GM12892 (cell line): ENCODE measurements around the gene MMADHC.

Source experiments
- DNase-seq: peaks from one replicate; pipeline ENCODE4 v3.0.0; 2011; ENCODE audit not compliant: insufficient read length
- FAIRE-seq: peaks from 2 replicates; lab custom pipeline; 2011; peaks lifted over from hg19 to GRCh38; lab: Jason Lieb, UNC
- POLR2A ChIP-seq: IDR thresholded peaks from 2 replicates; pipeline ENCODE4 v1.6.1; 2011; ENCODE audit warnings: low read depth, low read length, control low read depth
- POLR2AphosphoS5 ChIP-seq: IDR thresholded peaks from 2 replicates; pipeline ENCODE4 v1.6.1; 2011; ENCODE audit warnings: low read depth, low read length, control low read depth
- TAF1 ChIP-seq: IDR thresholded peaks from 2 replicates; pipeline ENCODE4 v1.6.1; 2011; ENCODE audit warnings: low read depth, mild to moderate bottlenecking, control low read depth, low read length, borderline replicate concordance

The MMADHC gene

DNA sequence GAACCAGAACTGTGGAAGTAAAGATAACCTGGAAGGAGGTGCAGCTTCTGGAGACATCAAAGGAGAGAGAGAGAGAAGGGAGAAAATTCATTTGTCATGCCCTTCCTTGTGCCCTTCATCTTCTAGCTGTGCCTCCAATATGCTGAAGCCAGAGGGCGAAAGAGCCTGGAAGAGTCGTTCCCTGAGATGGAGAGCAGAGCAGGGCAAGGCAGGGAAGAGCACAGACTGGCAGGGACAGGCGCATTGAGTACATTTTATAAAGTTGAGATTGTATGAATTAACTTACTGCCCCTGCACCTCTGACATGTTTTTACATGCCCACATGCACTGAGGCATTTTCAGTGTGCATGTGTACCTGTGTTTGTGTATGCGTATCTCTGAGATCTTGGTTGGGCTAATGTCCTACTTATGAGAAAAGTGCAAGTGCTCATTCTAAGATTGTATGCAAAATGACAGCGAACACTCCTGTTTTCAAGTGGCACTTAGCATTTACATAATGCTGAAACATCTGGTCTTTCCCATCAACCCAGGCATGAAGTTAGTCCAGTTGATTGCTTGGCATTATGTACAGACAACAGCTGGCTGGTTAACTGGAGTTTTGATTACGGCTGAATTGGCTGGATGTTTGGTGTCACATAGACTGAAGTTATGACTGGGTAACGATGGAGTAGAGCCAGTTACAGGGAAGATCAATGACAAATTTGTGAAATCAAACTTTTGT, 23.7 kb upstream of the MMADHC start:
- no peak for DNase-seq
- FAIRE-seq, result no peak
- TF ChIP-seq POLR2A, result no peak
- no peak for TF ChIP-seq TAF1
- no peak for TF ChIP-seq POLR2AphosphoS5

DNA sequence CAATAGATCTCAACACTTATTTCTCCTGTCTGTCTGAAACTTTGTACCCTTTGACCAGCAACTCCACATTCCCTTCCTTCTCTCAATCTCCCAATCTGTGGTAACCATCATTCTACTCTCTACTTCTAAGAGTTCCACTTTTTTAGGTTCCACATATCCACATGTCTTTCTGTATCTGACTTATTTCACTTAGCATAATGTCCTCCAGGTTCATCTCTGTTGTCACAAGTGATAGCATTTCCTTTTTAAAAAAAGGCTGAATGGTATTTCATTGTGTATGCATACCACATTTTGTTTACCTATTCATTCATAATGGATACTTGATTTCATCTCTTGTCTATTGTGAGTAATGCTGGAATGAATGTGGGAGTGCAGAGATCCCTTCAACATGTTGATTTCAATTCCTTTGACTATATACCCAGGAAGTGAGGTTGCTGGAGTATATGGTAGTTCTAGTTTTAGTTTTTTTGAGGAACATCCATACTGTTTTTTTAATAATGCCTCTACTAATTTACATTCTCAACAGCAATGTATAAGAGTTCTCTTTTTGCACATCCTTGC, 18.8 kb upstream of the MMADHC start:
- no peak for FAIRE-seq

DNA sequence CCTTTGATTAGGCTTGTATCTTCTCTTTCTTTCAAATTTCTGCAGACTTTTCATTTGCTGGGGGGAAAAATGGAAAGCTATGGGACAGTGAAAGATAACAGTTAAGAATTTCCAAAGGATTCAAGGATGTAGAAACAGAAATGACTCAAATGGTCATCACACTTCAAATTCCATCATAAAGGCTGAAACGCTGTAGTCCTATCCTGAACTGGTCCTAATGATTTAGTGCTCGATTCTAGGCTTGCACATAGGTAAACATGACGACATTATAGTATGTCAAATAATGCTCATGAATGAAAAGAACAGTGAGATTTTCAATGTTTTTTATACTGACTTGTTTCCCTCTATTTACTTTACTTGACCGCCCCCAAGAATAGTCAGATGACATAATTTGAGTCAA, 15.7 kb upstream of the MMADHC start:
- DNase-seq (no peak), FAIRE-seq (no peak)
- TF ChIP-seq POLR2AphosphoS5 (no peak), TAF1 (no peak), POLR2A (no peak)

More for the DNA sequence above, 18.8 kb upstream of the MMADHC start:
- DNase-seq, result no peak
- TF ChIP-seq TAF1 (no peak), POLR2AphosphoS5 (no peak), POLR2A (no peak)

DNA sequence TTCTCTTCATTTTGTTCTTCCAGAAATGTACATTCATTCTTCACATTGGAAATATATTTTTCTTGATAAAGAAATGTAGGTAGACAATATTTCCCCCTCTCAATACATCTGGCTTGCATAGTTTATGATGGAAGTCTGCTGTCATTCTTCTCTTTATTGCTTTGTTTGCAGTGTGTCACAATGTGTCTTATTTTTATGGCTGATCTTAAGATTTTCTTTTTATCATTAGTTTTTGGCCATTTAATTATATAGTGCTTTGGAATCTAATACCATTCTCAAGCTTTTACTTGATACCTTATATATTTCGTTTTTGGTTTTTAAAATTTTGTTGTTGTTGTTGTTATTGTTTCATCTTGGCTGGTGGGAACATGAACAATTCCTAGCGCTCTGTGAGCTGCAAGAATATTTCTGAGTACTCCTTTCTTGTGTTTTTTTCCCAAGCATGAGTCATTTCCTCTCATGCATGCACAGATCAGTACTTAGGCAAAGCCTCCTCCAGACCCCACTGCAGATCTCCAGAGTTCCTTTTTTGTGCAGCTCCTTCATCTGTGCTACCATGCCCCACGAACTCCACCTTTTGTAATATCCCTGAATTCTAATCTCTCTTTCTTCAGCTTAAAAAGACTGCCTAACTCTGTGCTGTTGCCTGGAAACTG, 13.7 kb upstream of the MMADHC start:
- no peak for FAIRE-seq
- no peak for DNase-seq
- TF ChIP-seq POLR2AphosphoS5 (no peak), POLR2A (no peak), TAF1 (no peak)

DNA sequence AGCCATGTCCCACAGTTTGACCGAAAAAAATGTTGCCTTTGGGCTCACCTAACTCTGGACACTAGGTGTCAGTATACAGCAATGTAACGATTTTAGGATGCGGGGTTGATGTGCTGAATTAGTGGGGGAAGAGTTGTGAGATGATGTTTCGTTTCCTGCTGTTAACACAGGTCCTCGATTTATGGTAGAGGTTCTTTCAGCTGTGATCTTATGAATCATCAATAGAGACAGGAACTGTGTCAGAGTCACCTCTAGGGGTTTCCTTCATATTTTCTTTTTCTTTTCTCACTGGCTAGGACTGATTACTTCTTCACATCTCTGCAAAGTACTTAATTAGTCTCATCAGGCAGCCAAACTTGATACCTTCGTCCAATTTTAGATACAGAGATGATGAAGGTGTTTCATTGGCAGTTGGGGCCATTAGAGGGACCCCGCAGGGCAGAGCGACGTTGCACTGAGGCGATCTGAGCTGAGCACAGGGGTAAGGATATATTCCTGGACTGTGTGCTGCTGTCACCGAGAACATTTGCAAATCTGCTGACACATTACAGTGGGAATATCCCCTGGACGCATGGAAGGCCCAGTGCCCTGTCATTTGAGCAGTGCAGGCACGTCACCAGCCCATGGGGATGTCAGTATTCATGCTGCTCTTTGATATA, 10.2 kb upstream of the MMADHC start:
- FAIRE-seq (peak; percentile 97), DNase-seq (no peak)
- no peak for TF ChIP-seq POLR2A

DNA sequence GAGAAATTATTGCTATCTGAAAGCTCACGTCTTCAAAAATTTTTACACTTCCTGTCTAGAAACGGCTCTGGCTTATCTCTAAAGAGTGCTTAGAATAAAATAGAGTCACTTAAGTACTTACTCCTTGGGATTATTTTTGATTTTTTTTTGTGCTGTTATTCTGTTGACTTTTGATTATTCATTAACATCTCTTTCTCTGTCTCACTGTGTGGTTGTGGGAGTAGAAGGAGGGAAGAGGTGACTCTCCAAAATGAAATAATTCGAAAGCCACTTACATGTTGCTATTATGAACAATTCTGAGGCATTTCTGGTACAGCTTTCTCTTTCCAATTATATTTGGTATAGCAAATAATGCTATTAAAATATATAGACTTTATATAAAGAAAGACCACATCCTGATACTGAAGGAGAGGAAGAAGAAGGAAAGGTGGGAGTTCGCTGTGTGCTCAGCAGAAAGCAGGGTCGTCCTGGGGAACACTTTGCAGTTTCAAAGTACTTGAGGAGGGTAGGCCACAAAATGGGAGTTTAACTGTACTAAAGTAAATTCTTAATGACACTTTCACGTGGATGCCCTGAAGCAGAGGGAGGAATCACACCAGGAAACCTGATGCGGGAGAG, 9.6 kb upstream of the MMADHC start:
- DNase-seq (no peak), FAIRE-seq (no peak)
- TF ChIP-seq POLR2A (no peak), TAF1 (no peak), POLR2AphosphoS5 (no peak)

DNA sequence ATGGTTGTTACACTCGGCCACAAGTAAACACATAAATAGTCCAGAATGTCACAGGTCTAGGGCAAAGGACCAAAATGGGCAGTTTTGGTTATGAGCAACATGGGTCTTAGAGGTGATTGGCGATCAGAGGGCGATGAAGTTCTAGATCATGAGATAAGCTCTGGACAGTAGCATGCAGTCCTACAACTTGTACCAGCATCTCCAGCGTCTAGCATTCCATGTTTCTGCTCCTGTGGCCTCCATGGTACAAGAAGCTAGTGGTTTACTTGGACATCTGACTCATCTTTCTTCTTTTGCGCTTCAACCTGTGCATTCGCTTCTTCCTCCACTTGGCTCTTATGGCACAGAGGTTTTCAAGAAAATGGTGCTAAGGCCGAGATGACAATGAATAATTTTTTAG, 8.9 kb upstream of the MMADHC start:
- TF ChIP-seq POLR2A (no peak), POLR2AphosphoS5 (no peak), TAF1 (no peak)
- DNase-seq (no peak), FAIRE-seq (no peak)

DNA sequence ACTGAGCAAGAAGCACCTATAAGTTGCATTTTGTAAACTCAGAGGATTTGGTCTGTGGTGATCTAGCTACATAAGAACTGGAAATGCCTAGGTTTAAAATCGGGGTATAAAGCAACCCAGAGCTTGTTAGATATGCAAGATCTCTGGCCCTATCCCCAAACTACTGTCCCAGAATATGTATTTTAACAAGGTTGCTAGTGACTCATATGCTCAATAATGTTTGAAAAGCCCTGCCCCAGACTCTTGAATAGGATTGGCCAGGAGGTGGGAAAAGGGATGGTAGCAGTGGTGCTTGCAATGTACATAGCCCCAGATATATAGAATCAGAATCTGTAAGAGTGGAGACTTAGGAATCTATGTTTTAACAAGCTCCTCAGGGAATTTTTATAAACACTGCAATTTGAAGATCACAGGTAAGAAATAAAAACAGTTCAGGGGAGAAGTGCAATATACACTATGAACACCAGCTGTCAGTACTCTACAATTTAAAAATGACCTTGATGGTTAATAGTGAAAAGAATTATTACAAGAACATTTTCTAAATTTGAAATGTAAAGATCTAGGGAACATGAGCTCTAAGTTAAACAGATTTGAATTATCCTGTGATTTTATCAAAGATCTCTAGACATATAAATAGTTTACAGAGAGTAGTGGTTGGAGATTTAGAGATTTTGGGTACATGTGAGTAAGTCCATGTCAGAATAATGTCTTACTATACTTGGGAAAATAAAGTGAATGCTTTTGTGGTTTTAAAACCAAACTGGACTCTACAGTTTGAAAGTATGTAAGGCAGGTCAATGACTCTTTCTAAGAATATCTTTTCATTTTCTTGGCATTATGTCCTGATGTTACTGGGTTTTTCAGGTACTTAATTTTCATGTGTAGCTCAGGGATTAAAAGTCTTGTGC, 7.7 kb upstream of the MMADHC start:
- TF ChIP-seq TAF1 (no peak), POLR2A (no peak), POLR2AphosphoS5 (no peak)
- FAIRE-seq (no peak), DNase-seq (no peak)

DNA sequence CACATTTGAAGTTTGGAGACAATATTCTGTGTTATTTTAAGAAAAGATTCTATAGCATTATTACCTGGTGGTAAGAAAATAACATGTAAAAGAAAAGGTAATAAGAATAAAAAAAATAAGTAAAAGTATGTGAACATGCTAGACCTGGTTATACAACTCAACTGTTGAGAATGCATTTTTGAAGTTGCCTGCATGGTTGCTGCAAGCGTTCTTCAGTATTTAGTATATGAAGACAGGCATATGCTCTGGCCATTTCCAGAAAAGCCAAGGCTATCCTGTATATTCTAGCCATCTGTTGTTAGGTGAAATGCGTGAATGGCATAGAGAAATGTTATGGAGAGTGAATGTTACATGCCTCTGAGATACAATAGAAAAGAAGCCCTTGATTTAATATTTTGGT, 6.8 kb upstream of the MMADHC start:
- FAIRE-seq (no peak), DNase-seq (no peak)
- no peak for TF ChIP-seq POLR2A

DNA sequence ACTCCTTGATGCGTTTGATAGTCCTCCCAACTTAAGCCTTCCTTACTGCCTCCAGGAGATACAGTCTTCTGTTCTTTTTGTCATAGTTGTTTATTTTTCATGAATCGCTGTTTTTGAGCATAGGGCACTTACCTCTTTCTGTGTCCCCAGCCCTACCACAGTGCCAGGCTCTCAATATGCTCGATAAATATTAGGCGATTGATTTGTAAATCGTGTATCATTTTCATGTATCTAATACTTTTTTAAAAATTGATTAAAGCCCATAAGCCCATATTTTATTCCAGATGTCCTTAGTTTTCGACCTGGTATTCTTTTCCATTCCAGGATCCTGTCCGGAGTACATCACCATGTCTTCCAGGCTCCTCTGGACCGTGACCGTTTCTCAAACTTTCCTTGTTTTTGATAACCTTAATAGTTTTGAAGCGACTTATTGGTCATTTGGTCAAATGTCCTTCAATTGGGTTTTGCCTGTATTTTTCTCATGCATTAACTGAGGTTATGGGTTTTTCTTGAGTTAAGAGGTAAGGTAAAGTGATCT, 444 bp upstream of the MMADHC start:
- FAIRE-seq, result no peak

DNA sequence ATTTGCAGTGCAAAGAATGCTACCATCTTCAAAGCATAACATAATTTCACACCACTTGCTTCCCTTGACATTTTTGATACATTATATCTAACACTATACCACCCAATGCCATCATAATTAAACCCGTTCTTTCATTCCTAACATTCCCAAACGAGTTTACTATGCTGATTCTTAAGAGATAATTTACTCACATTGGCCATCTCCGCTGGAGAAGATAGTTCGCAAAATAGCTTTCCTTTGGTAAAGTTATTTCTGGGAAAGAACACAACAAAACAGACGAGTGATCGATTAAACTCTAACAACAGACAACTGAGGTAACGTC, 716 bp downstream of the MMADHC start:
- no peak for FAIRE-seq
- no peak for DNase-seq
- no peak for TF ChIP-seq POLR2A
- TF ChIP-seq POLR2AphosphoS5, result no peak
- no peak for TF ChIP-seq TAF1

More for the DNA sequence above, 444 bp upstream of the MMADHC start:
- no peak for DNase-seq
- TF ChIP-seq POLR2AphosphoS5, result no peak

DNA sequence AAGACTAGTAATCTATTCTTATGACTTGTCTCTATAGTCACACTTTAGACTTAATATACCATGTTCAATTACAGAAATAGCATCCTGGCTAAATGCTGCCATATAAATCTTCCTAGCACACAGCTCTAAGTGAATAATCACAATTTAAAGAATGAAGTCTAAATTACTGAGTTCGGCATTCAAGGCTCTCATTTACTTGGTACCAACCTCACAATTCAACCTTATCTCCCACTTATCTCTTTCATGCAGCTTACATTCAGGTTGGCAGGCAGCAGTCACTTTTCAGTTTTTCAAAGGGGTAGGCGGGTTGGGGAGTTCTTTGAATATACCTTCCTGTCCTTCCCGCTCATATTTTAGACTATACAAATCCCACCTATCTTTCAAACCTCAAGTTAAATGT, 1.5 kb downstream of the MMADHC start:
- FAIRE-seq (no peak), DNase-seq (no peak)
- TF ChIP-seq POLR2AphosphoS5, result no peak
- no peak for TF ChIP-seq POLR2A
- no peak for TF ChIP-seq TAF1
